OCI-LY1 (cell line): ENCODE measurements around the gene BPIFB3.

Experiments
- CTCF ChIP-seq: fragments of 200-600 bp; sonication (generic), shearing (Covaris generic); IDR thresholded peaks from 2 replicates; pipeline ENCODE4 v1.5.1; 2017; ENCODE audit warnings: mild to moderate bottlenecking, antibody characterized with exemption, low read length, moderate library complexity, mixed read lengths
- EZH2 ChIP-seq: fragments of 200-600 bp; sonication (generic), shearing (Covaris generic); IDR thresholded peaks from 2 replicates; pipeline ENCODE4 v1.8.0; 2017; ENCODE audit warnings: borderline replicate concordance, mixed run types, mild to moderate bottlenecking, antibody characterized with exemption, low read length, moderate library complexity, mixed read lengths

- TF ChIP-seq CTCF, result no peak
- TF ChIP-seq EZH2, result no peak
Measured at GRCh38 chr20:33067806-33068205, 14.1 kb downstream of the BPIFB3 start.
